ENCODE data around the gene ETV1.

Gene ETV1

GRCh38 chr7:13860734-13861133 is 128.7 kb downstream of the ETV1 start:
- TF ChIP-seq CTCF (IDR thresholded peaks at IDR 0.05; ENCODE audit: low read depth, low read length, missing control alignments), result no peak
- no peak overlapping the region for H3K4me3 ChIP-seq (ENCODE audit: low read depth, low read length)
- DNase-seq (ENCODE audit: low read depth), result no peak

GRCh38 chr7:13856012-13856411 is 133.5 kb downstream of the ETV1 start:
- DNase-seq (ENCODE audit: low read depth), result no peak
- TF ChIP-seq CTCF (IDR thresholded peaks at IDR 0.05; ENCODE audit: low read depth, low read length, missing control alignments), result no peak
- no peak overlapping the region for H3K4me3 ChIP-seq (ENCODE audit: low read depth, low read length)

GRCh38 chr7:13852281-13852968 is 137.0 kb downstream of the ETV1 start:
- TF ChIP-seq CTCF (IDR thresholded peaks at IDR 0.05; ENCODE audit: low read depth, low read length, missing control alignments), result no peak
- DNase-seq (ENCODE audit: low read depth), result no peak
- no peak overlapping the region for H3K4me3 ChIP-seq (ENCODE audit: low read depth, low read length)

GRCh38 chr7:13851736-13852135 is 137.7 kb downstream of the ETV1 start:
- DNase-seq (ENCODE audit: low read depth), result no peak
- no peak for TF ChIP-seq CTCF (IDR thresholded peaks at IDR 0.05; ENCODE audit: low read depth, low read length, missing control alignments)
- no peak overlapping the region for H3K4me3 ChIP-seq (ENCODE audit: low read depth, low read length)

GRCh38 chr7:13850185-13850752 is 139.2 kb downstream of the ETV1 start:
- TF ChIP-seq CTCF (IDR thresholded peaks at IDR 0.05; ENCODE audit: low read depth, low read length, missing control alignments), result no peak
- no peak overlapping the region for H3K4me3 ChIP-seq (ENCODE audit: low read depth, low read length)
- no peak for DNase-seq (ENCODE audit: low read depth)

- no peak overlapping the region for H3K4me3 ChIP-seq (ENCODE audit: low read depth, low read length)
- no peak for DNase-seq (ENCODE audit: low read depth)
- TF ChIP-seq CTCF (IDR thresholded peaks at IDR 0.05; ENCODE audit: low read depth, low read length, missing control alignments), result no peak
These were observed 140.1 kb downstream of the ETV1 start for GRCh38 chr7:13849163-13849892.
